GM19238 (cell line): ENCODE results near the gene TSHZ1.

Experiments used
- DNase-seq: peaks from one replicate; pipeline ENCODE4 v3.0.0; 2011; ENCODE audit warnings: low spot score; ENCODE audit not compliant: insufficient read length

The TSHZ1 gene

GRCh38 chr18:75247611-75248421, 37.2 kb downstream of the TSHZ1 start:
- DNase-seq = no peak

- DNase-seq = no peak
Observed at GRCh38 chr18:75248426-75249174, 38.0 kb downstream of the TSHZ1 start.

- DNase-seq = no peak
Observed at GRCh38 chr18:75249175-75249518, 38.5 kb downstream of the TSHZ1 start.

- no peak for DNase-seq
Observed at GRCh38 chr18:75249672-75250470, 39.3 kb downstream of the TSHZ1 start.

GRCh38 chr18:75250471-75250821, 39.8 kb downstream of the TSHZ1 start:
- no peak for DNase-seq

- DNase-seq = no peak
Observed at GRCh38 chr18:75251466-75251865, 40.9 kb downstream of the TSHZ1 start.

GRCh38 chr18:75252136-75252535, 41.5 kb downstream of the TSHZ1 start:
- DNase-seq = no peak

GRCh38 chr18:75253043-75253442, 42.4 kb downstream of the TSHZ1 start:
- no peak for DNase-seq

- no peak for DNase-seq
Observed at GRCh38 chr18:75253784-75254183, 43.2 kb downstream of the TSHZ1 start.

- DNase-seq = no peak
Observed at GRCh38 chr18:75255094-75255493, 44.5 kb downstream of the TSHZ1 start.

- DNase-seq = no peak
Observed at GRCh38 chr18:75256376-75256775, 45.8 kb downstream of the TSHZ1 start.

- no peak for DNase-seq
Observed at GRCh38 chr18:75257605-75258004, 47.0 kb downstream of the TSHZ1 start.

GRCh38 chr18:75261430-75262223, 51.0 kb downstream of the TSHZ1 start:
- no peak for DNase-seq

GRCh38 chr18:75262511-75262910, 51.9 kb downstream of the TSHZ1 start:
- DNase-seq = no peak

- DNase-seq = no peak
Observed at GRCh38 chr18:75264195-75264594, 53.6 kb downstream of the TSHZ1 start.

- DNase-seq = no peak
Observed at GRCh38 chr18:75264926-75265597, 54.5 kb downstream of the TSHZ1 start.

- no peak for DNase-seq
Observed at GRCh38 chr18:75265872-75266271, 55.3 kb downstream of the TSHZ1 start.

GRCh38 chr18:75267643-75268363, 57.2 kb downstream of the TSHZ1 start:
- DNase-seq = no peak

GRCh38 chr18:75268364-75268646, 57.7 kb downstream of the TSHZ1 start:
- DNase-seq = no peak

- DNase-seq = no peak
Observed at GRCh38 chr18:75269124-75269680, 58.6 kb downstream of the TSHZ1 start.
